ENCODE results near the gene CRHR2. TPM values are rescaled to one million over a fixed set of nuclear protein-coding genes. Genes with fewer than 3 reads are reported as not detected.

CRHR2 gene
- total and polyA plus RNA-seq, 4 donors = 0.02 to 0.20 TPM; not detected in 2

DNA sequence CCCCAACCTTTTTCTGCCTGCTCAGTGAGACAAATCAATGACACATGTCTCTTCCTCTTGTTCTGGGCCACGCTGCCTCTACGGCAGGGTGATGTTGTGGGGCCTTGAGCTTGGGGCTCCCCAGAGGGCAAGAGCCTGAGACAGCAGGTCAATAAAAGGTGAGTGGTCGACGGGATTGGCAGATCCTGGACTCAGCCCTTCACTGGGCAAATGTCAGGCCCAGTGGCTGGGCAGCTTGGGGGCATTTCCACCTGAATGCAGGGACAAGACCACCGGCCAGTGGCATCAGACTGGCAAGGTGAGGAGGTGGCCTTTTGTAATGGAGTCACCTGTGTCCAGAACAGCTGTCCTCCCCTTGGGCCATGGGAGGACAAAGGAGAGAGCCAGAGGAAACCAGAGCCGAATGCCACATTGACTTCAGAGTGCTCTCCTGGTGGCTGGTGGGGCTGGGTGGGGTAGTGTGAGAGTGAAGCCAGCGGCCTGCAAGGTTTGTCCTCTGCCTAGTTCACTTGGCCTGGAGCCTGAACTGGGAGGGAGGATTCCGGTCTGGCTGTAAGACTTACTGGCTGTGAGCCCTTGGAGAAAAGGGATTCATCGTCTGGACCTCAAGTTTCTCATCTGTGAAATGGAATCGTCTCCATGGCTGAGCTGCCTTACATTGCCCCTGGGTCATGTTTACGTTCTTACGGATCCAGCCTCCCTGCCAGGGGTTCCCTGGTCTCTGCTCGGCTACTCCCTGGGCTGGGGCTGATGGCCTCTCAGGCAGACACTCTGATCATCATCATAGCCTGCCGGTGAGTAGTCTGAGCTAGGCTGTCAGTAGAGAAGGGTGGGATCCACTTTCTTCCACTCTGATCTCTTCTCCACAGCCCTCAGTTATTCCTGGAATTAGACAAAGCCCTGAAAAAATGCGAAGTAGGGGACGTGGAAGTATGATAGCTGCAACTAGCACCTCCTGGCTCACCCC lies 25.4 kb upstream of the CRHR2 start:
- no peak for DNase-seq
- no peaks in the 10 kb centered on the region for H3K36me3 ChIP-seq (ENCODE audit: control insufficient read depth in 4 of 4, insufficient read depth in 4 of 4, low read length in 4 of 4)
- H3K9me3 ChIP-seq (ENCODE audit: control insufficient read depth in 4 of 4, insufficient read depth in 3 of 4, low read length in 3 of 4) = no peaks in the 10 kb centered on the region
- no peak overlapping the region for H3K9ac ChIP-seq (ENCODE audit: insufficient read depth in 1 of 2, low read length in 2 of 2)
- H3K27me3 ChIP-seq (ENCODE audit: control insufficient read depth in 3 of 3, insufficient read depth in 3 of 3, low read length in 2 of 3) = no peaks in the 10 kb centered on the region
- no peak for ATAC-seq (ENCODE audit: insufficient read depth, low FRiP score)
- no peak overlapping the region for H3K4me3 ChIP-seq
- H3K4me1 ChIP-seq (ENCODE audit: control insufficient read depth in 5 of 5, insufficient read depth in 5 of 5, low read length in 5 of 5) = peaks cover 0 to 3% (median 0%) of the 10 kb centered on the region in 5 donors
- no peak overlapping the region for H3K27ac ChIP-seq (ENCODE audit: low read depth in 1 of 2, low read length in 1 of 2)
- no peak for TF ChIP-seq CTCF (IDR thresholded peaks at IDR 0.05; ENCODE audit: control extremely low read depth, extremely low read depth)
- 73 to 80% methylated on average over 16 of the region's 16 CpGs for WGBS, 2 donors

DNA sequence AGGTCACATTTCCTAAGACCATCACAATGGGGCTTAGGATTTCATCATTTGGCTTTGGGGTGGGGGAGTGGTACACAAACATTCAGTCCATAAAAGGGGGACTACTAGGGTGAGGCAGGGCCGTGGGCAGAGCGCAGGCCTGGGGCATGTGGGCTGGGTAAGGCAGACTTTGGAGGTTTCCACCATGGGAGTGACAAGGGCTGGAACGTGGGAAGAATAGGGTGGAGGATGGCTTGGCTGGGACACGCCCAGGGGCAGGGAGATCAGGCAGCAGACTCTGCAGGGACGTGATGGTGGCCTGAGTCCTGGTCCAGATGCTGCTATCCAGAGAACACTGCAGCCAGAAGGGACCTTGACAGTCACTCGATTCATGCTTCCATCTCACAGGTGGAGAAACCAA lies 24.7 kb upstream of the CRHR2 start:
- TF ChIP-seq CTCF (IDR thresholded peaks at IDR 0.05; ENCODE audit: control extremely low read depth, extremely low read depth) = no peak
- Histone ChIP-seq H3K27me3 (ENCODE audit: control insufficient read depth in 3 of 3, insufficient read depth in 3 of 3, low read length in 2 of 3) (no peaks in the 10 kb centered on the region), H3K4me3 (no peak overlapping the region), H3K9me3 (ENCODE audit: control insufficient read depth in 4 of 4, insufficient read depth in 3 of 4, low read length in 3 of 4) (no peaks in the 10 kb centered on the region), H3K36me3 (ENCODE audit: control insufficient read depth in 4 of 4, insufficient read depth in 4 of 4, low read length in 4 of 4) (no peaks in the 10 kb centered on the region), H3K9ac (ENCODE audit: insufficient read depth in 1 of 2, low read length in 2 of 2) (no peak overlapping the region), H3K27ac (ENCODE audit: low read depth in 1 of 2, low read length in 1 of 2) (no peak overlapping the region), H3K4me1 (ENCODE audit: control insufficient read depth in 5 of 5, insufficient read depth in 5 of 5, low read length in 5 of 5) (peaks cover 0 to 3% (median 0%) of the 10 kb centered on the region in 5 donors)
- ATAC-seq (ENCODE audit: insufficient read depth, low FRiP score) = no peak
- DNase-seq = no peak
- WGBS, 2 donors = 86 to 87% methylated on average over 6 of the region's 6 CpGs

GRCh38 chr7:30706316-30706715 lies 24.1 kb upstream of the CRHR2 start:
- H3K27me3 ChIP-seq (ENCODE audit: control insufficient read depth in 3 of 3, insufficient read depth in 3 of 3, low read length in 2 of 3) = no peaks in the 10 kb centered on the region
- no peaks in the 10 kb centered on the region for H3K9me3 ChIP-seq (ENCODE audit: control insufficient read depth in 4 of 4, insufficient read depth in 3 of 4, low read length in 3 of 4)
- ATAC-seq (ENCODE audit: insufficient read depth, low FRiP score) = no peak
- H3K9ac ChIP-seq (ENCODE audit: insufficient read depth in 1 of 2, low read length in 2 of 2) = no peak overlapping the region
- no peak for DNase-seq
- H3K36me3 ChIP-seq (ENCODE audit: control insufficient read depth in 4 of 4, insufficient read depth in 4 of 4, low read length in 4 of 4) = no peaks in the 10 kb centered on the region
- H3K4me3 ChIP-seq = no peak overlapping the region
- no peak for TF ChIP-seq CTCF (IDR thresholded peaks at IDR 0.05; ENCODE audit: control extremely low read depth, extremely low read depth)
- H3K4me1 ChIP-seq (ENCODE audit: control insufficient read depth in 5 of 5, insufficient read depth in 5 of 5, low read length in 5 of 5) = peaks cover 0 to 3% (median 0%) of the 10 kb centered on the region in 5 donors
- no peak overlapping the region for H3K27ac ChIP-seq (ENCODE audit: low read depth in 1 of 2, low read length in 1 of 2)
- 95 to 97% methylated on average over 6 of the region's 6 CpGs for WGBS, 2 donors

Data from lung (tissue), 12 donors.